Nucleus accumbens (tissue), 56 donors: ENCODE measurements around the gene FBXL7.

Experiments
- DNase-seq, 56 donors: peaks; one replicate each; lab custom pipeline; 2025; lab: John Stamatoyannopoulos, UW

Gene FBXL7

DNA sequence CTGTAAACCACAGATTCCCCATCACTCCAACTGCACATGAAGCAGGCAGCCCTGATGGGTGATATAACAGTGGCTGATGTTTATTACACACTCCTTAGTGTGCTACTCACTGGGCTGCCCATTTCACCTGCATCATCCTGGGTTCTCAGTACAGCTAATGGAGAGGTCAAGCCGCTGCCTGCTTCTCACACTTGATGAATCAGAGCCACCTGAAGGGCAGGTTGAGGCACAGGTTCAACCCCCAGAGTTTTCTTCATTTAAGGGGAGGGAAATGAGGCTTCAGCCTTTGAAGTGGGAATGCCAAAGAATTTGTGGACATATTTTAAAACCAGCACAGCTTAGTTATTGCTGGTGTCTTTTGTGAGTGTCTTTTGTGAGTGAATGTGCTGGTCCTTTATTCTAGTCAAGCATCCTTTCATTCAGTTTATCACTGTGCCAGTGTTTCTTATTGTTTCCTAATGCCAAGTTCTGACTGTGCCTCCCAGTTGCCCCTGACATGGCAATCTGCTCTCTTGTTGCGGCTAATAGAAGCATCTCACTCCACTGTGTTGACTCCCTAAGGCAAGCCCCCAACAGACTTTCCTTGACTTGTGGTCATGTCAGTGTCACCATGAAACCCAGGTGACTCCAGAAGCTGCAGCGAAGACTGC, 109.2 kb downstream of the FBXL7 start:
- peak in 3 of 56 donors; percentile 11 to 37 (median 14) for DNase-seq

- DNase-seq = no peak
These were observed 110.2 kb downstream of the FBXL7 start for GRCh38 chr5:15610216-15610615.

- no peak for DNase-seq
These were observed 111.0 kb downstream of the FBXL7 start for GRCh38 chr5:15611008-15611407.

GRCh38 chr5:15612915-15613635, 113.1 kb downstream of the FBXL7 start:
- DNase-seq = no peak

DNA sequence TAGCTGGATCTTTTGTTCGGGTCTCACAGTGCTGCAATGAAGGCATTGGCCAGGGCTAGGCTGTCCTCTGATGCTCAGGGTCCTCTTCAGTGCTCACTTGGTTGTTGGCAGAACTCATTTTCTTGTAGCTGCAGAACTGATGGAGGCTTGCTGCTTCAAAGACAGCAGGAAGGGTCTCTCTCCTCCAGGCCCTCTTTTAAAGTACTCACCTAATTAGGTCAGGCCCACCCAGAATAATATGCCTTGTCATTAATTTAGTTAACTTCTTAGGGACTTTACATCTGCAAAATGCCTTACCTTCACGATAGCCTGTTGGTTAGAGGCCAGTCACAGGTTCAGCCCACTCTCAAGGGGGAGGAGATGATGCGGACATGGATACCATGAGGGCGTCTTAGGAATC, 114.7 kb downstream of the FBXL7 start:
- no peak for DNase-seq

DNA sequence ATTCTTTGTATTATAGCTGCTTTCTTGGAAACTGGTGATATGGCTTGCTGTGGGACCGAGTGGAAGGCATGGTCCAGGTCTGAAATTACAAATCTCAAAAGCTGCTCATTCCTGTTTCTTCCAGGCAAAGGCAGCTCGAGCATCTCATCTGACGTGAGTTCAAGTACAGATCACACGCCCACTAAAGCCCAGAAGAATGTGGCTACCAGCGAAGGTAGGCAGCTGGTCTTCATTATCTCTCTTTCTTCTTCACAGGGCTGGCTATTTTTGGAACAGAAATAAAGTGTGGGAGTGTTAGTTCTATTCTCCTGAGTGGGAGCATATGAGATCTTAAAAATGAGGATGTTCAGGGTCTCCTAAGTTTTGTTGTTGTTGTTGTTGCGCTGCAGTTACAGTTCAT, 115.9 kb downstream of the FBXL7 start:
- DNase-seq = no peak

GRCh38 chr5:15618938-15619337, 119.0 kb downstream of the FBXL7 start:
- no peak for DNase-seq

DNA sequence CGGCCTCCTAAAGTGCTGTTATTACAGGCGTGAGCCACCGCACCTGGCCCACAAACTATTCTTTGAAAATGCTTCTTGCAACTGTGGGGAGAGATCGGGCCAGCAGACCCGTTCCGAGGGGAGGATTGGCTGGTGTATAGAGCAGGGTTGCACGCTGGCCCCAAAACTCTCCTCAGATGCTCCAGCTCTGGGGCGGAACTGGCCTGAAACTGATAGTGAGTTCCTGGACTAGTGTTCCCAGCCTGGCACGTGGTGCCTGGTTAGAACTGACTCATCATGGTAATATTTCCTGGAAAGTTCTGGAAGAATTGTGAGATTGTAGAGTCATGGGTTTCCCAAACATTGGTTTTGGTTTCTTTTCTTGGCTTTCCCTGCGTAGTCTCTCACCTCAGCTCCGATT, 120.5 kb downstream of the FBXL7 start:
- no peak for DNase-seq

GRCh38 chr5:15621094-15621493, 121.1 kb downstream of the FBXL7 start:
- no peak for DNase-seq

DNA sequence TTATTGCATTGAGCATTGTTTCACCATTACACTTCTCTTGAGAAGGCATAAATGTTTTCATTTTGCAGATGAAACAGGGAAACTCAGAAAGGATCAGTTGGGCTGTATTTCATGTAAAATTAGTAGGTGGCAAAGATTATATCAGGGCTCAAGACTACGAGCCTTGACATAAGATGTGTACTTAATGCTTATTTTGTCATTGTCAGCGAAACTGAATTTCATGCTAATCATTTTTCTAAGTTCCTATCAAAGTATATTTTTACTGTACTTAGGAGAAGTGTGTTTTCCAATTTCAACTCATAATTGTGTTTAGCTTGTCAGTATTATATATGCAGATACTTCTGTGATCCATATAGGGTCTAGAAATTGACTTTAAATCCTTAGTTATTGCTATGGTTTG, 123.8 kb downstream of the FBXL7 start:
- DNase-seq = no peak

GRCh38 chr5:15627109-15627508, 127.1 kb downstream of the FBXL7 start:
- no peak for DNase-seq

DNA sequence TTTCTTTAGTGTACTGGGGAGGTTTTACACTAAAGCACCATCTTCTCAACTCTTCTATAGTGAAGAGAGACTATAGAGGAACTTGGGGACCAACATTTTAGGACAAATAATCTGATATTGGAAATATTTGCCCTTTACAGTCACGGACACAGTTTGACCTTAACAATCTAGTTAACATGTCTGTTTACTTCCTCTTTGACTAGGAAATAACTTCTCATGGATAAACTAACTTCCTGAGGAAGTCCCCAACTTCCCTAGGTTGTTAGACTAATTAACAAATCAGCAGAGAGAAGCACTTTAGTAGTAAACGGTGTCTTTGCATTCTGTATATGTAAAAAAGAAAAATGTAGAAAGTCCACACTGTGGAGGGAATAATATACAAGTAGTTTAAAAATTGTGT, 127.7 kb downstream of the FBXL7 start:
- DNase-seq = no peak

- no peak for DNase-seq
These were observed 130.5 kb downstream of the FBXL7 start for GRCh38 chr5:15630441-15630840.

DNA sequence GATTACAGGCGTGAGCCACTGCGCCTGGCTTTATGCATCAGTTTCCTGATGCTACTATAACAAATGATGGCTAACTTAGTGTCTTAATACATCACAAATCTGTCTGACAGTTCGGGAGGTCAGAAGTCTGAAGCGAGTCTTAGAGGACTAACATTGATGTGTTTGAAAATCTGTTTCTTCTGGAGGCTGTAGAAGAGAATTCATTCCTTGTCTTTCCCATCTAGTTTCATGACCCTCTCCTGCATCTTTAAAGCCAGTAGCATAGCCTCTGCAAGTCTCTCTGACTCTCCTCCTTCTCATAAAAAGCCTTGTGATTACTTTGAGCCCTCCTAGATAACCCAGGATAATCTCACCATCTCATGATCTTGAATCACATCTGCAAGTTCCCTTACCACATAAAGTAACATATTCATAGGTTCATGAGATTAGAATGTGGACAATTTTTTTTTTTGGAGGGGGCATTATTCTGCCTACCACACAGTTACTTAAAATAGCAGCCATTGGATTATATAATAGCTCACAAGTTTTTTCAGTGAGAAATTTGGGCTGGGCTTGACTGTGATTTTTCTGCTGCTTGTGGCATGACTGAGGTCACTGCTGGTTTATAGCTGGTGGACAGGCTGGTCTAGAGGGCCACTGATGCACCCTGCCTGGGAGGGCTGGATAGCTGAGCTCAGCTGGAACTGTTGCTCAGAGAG, 134.8 kb downstream of the FBXL7 start:
- no peak for DNase-seq

- DNase-seq = no peak
These were observed 135.3 kb downstream of the FBXL7 start for GRCh38 chr5:15635289-15635616.

GRCh38 chr5:15637345-15637744, 137.4 kb downstream of the FBXL7 start:
- DNase-seq = no peak

DNA sequence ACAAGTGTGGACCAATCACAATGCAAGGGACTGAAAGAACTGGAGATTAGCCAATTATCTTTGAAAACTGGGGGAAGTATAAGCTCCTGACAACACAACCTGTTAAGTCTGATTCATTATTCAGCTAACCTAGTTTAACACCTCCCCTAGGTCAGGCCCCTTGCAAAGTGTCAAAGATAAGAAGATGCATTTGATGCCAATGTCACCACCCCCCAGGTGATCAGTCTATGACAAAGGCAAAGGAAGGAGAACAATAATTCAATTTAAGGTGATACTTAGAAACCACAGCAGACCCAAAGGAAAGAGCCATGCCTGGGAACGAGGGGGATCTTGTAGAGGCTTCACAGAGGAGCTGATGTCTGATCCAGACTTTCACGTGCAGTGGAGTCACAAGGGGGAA, 137.9 kb downstream of the FBXL7 start:
- DNase-seq = no peak

DNA sequence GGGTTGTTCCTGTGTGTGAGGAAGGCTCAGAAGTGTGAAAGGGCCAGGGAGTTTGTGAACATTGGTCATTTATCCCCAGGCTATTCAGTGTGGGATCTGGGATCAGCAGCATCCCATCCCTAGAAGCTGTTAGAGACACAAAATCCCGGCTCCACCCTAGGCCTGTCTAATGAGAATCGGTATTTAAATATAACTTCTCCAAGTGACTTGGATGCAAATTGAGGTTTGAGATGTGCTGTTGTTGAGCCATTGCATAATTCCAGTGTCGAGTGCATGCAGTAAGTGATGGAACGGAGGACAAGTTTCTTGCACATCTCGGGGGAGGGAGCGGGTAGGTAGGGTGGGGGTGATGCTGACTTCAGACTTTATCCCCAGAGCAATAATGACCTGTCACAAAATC, 138.3 kb downstream of the FBXL7 start:
- DNase-seq = no peak

DNA sequence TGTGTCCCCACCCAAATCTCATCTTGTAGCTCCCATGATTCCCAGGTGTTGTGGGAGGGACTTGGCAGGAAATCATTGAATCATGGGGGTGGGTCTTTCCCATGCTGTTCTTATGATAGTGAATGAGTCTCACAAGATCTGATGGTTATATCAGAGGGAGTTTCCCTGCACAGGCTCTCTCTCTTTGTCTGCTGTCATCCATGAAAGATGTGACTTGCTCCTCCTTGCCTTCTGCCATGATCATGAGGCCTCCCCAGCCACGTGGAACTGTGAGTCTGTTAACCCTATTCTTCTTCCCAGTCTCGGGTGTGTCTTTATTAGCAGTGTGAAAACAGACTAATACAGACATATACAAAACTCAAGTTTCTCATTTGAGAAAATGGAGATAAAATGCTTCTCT, 139.3 kb downstream of the FBXL7 start:
- DNase-seq = no peak

- DNase-seq = no peak
These were observed 140.1 kb downstream of the FBXL7 start for GRCh38 chr5:15640116-15640515.

- DNase-seq = no peak
These were observed 143.8 kb downstream of the FBXL7 start for GRCh38 chr5:15643731-15644130.
